K562 (cell line): Measurements from ENCODE around the gene NINJ2.

Experiments used
- HNRNPK ChIP-seq: fragments of 200-400 bp; formaldehyde crosslinking; IDR thresholded peaks from one replicate; pipeline ENCODE4 v1.6.1; 2018; ENCODE audit warnings: mild to moderate bottlenecking, low read depth, low read length; ENCODE audit not compliant: poor library complexity, severe bottlenecking
- KHSRP ChIP-seq: fragments of 450-650 bp; IDR thresholded peaks from 2 replicates; pipeline ENCODE4 v1.6.1; 2017
- POLR2A ChIP-seq: fragments of 450-650 bp; conservative IDR thresholded peaks from 2 replicates; pipeline ENCODE4 v1.6.1; 2016
- TF ChIP-seq, protein P1 (sequence below), 3 experiments: IDR thresholded peaks in 2 of 3; conservative IDR thresholded peaks in 1 of 3; 2 replicates each; pipeline ENCODE4 v1.5.1; 2011 to 2012; ENCODE audit warnings: low read length in 3 of 3, mild to moderate bottlenecking in 3 of 3, control low read depth in 2 of 3, improper control_type of control experiment in 1 of 3, inconsistent platforms in 1 of 3, low read depth in 1 of 3, mixed read lengths in 1 of 3, moderate library complexity in 1 of 3; ENCODE audit not compliant: insufficient read depth in 2 of 3
- TF ChIP-seq, protein P2 (sequence below), 2 experiments: fragments of 450-650 bp in 1 of 2; IDR thresholded peaks; 2 replicates each; pipeline ENCODE4 v1.6.1; 2011 to 2017; ENCODE audit warnings: low read depth in 2 of 2, antibody characterized with exemption in 1 of 2, borderline replicate concordance in 1 of 2, low read length in 1 of 2, mild to moderate bottlenecking in 1 of 2, mixed read lengths in 1 of 2; ENCODE audit not compliant: control insufficient read depth in 1 of 2

DNA sequence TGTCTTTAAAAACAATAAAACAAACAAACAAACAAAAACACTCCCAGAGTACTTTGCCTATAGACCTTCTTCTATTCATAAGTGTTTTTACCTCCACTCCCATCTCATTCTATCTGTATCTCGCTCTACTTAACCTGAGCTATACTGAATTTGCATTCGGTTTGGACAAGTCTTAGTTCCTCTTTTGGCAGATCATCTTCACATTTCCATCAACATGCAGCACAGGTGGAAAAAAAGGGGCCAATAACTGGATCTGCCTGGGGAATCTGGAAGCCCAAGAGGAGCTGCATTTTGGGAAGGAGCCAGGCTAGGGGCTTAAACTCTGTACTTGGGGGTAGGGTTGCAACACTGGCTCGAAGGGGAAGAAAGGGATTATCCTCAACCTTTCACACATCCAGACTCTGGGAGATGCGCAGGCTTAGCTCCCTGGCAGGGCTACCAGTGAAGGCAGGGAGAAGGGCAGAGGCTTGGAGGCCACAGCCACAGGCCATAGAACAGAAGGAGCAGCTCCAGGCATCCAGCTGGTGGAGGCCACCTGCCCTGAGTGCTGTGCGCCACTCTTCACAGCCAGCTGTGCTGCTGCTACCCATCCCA, 4.1 kb downstream of the NINJ2 start:
- TF ChIP-seq POLR2A (no peak), HNRNPK (no peak), KHSRP (no peak)
- TF ChIP-seq, protein P1, sequence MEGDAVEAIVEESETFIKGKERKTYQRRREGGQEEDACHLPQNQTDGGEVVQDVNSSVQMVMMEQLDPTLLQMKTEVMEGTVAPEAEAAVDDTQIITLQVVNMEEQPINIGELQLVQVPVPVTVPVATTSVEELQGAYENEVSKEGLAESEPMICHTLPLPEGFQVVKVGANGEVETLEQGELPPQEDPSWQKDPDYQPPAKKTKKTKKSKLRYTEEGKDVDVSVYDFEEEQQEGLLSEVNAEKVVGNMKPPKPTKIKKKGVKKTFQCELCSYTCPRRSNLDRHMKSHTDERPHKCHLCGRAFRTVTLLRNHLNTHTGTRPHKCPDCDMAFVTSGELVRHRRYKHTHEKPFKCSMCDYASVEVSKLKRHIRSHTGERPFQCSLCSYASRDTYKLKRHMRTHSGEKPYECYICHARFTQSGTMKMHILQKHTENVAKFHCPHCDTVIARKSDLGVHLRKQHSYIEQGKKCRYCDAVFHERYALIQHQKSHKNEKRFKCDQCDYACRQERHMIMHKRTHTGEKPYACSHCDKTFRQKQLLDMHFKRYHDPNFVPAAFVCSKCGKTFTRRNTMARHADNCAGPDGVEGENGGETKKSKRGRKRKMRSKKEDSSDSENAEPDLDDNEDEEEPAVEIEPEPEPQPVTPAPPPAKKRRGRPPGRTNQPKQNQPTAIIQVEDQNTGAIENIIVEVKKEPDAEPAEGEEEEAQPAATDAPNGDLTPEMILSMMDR (IDR thresholded peaks at IDR 0.05 in 2 of 3, conservative IDR thresholded peaks at IDR 0.05 in 1 of 3; ENCODE audit: insufficient read depth in 2 of 3, low read depth in 1 of 3, low read length in 3 of 3) = no peak
- TF ChIP-seq, protein P2, sequence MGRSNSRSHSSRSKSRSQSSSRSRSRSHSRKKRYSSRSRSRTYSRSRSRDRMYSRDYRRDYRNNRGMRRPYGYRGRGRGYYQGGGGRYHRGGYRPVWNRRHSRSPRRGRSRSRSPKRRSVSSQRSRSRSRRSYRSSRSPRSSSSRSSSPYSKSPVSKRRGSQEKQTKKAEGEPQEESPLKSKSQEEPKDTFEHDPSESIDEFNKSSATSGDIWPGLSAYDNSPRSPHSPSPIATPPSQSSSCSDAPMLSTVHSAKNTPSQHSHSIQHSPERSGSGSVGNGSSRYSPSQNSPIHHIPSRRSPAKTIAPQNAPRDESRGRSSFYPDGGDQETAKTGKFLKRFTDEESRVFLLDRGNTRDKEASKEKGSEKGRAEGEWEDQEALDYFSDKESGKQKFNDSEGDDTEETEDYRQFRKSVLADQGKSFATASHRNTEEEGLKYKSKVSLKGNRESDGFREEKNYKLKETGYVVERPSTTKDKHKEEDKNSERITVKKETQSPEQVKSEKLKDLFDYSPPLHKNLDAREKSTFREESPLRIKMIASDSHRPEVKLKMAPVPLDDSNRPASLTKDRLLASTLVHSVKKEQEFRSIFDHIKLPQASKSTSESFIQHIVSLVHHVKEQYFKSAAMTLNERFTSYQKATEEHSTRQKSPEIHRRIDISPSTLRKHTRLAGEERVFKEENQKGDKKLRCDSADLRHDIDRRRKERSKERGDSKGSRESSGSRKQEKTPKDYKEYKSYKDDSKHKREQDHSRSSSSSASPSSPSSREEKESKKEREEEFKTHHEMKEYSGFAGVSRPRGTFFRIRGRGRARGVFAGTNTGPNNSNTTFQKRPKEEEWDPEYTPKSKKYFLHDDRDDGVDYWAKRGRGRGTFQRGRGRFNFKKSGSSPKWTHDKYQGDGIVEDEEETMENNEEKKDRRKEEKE (IDR thresholded peaks at IDR 0.05; ENCODE audit: borderline replicate concordance in 1 of 2, control insufficient read depth in 1 of 2, low read depth in 2 of 2, low read length in 1 of 2) = no peak
